ENCODE data around the gene HDLBP. TPM values are rescaled to one million over a fixed set of nuclear protein-coding genes. Genes with fewer than 3 reads are reported as not detected.

The HDLBP gene
- total RNA-seq, 2 experiments from 2014 or later: 170 to 176 TPM

DNA sequence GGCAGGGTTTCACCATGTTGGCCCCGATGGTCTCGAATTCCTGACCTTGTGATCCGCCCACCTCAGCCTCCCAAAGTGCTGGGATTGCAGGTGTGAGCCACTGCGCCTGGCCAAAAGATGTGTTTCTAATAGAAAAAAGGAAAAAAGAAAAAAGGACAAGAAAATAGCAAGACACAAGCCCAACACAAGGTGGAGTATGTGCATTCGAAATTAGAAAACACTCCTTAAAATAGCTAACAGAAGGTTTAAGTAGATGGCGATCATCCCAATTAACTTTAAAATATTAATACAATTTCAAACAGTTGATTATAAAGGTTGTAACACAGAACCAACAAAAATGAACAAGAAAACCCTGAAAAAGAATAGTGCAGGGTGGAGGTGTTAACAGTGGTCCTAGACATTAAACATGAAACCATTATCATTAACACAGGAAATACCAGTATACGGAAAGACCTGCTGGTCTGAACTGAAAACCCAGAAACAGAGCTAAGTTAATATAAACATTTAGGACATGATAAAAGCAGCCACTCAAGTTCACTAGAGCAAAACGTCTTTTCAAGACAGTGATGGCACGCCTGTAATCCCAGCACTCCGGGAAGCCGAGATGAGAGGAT, 57.9 kb downstream of the HDLBP start:
- Histone ChIP-seq H3K4me3 (ENCODE audit: low read depth, low read length, poor library complexity, severe bottlenecking) (no peak overlapping the region), H3K36me3 (ENCODE audit: insufficient read depth, low read length) (peaks cover 94% of the 10 kb centered on the region), H3K4me1 (ENCODE audit: insufficient read depth, low read length, poor library complexity, severe bottlenecking) (no peaks in the 10 kb centered on the region), H2AFZ (ENCODE audit: low read length) (no peak overlapping the region), H3K9me3 (ENCODE audit: low read length) (no peaks in the 10 kb centered on the region), H3K4me2 (ENCODE audit: low read length) (no peak overlapping the region), H3K79me2 (ENCODE audit: insufficient read depth, low read depth, low read length) (no peaks in the 10 kb centered on the region), H4K20me1 (ENCODE audit: insufficient read depth, low read length) (no peaks in the 10 kb centered on the region), H3K9me2 (ENCODE audit: insufficient read depth, low read length) (no peaks in the 10 kb centered on the region), H3K27ac (ENCODE audit: low read depth, low read length, poor library complexity, severe bottlenecking) (no peak overlapping the region)
- ChIA-PET CTCF (ENCODE audit: unreplicated experiment) (no interaction called here), POLR2A (interaction anchor here (0.6 kb wide), 1 partner anchor 187 kb away, joined by 5 read pairs; no protein-coding TSS in a partner anchor)
- no peak for DNase-seq (ENCODE audit: low spot score)
- intact Hi-C loops (cut with micrococcal nuclease; ENCODE audit: unreplicated experiment): no loop called here
- no peak for TF ChIP-seq EZH2phosphoT487 (IDR thresholded peaks at IDR 0.05; ENCODE audit: borderline replicate concordance, low read depth, low read length)
- TF ChIP-seq, protein P1, sequence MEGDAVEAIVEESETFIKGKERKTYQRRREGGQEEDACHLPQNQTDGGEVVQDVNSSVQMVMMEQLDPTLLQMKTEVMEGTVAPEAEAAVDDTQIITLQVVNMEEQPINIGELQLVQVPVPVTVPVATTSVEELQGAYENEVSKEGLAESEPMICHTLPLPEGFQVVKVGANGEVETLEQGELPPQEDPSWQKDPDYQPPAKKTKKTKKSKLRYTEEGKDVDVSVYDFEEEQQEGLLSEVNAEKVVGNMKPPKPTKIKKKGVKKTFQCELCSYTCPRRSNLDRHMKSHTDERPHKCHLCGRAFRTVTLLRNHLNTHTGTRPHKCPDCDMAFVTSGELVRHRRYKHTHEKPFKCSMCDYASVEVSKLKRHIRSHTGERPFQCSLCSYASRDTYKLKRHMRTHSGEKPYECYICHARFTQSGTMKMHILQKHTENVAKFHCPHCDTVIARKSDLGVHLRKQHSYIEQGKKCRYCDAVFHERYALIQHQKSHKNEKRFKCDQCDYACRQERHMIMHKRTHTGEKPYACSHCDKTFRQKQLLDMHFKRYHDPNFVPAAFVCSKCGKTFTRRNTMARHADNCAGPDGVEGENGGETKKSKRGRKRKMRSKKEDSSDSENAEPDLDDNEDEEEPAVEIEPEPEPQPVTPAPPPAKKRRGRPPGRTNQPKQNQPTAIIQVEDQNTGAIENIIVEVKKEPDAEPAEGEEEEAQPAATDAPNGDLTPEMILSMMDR (conservative IDR thresholded peaks at IDR 0.05; ENCODE audit: low read length): peak; percentile 52
- BruUV-seq (replicated peaks): no TSS peak

DNA sequence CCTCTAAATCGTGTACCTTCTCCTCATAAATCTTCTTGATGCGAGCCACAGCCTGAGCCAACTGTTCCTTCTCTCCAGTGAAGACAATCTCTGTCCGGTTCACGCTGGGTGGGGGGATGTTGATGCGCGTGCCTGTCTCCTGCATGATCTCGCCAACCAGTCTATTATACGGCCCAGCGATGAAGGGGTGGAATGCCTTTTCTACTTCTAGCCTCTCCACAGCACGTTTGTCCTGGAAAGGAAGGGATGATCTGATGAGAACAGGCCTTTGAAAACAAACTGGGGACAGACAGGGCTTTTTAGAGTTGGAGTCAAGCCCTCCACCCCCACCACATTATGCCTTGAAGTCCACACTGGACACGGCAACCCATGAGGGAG, 59.3 kb downstream of the HDLBP start:
- peaks cover 91% of the 10 kb centered on the region for H3K36me3 ChIP-seq (ENCODE audit: insufficient read depth, low read length)
- no peak overlapping the region for H3K4me3 ChIP-seq (ENCODE audit: low read depth, low read length, poor library complexity, severe bottlenecking)
- no peaks in the 10 kb centered on the region for H3K79me2 ChIP-seq (ENCODE audit: insufficient read depth, low read depth, low read length)
- no peak for DNase-seq (ENCODE audit: low spot score)
- no peak overlapping the region for H3K4me2 ChIP-seq (ENCODE audit: low read length)
- intact Hi-C loops (cut with micrococcal nuclease; ENCODE audit: unreplicated experiment): no loop called here
- no peak for TF ChIP-seq EZH2phosphoT487 (IDR thresholded peaks at IDR 0.05; ENCODE audit: borderline replicate concordance, low read depth, low read length)
- TF ChIP-seq, protein P1 (conservative IDR thresholded peaks at IDR 0.05; ENCODE audit: low read length): no peak
- H3K9me2 ChIP-seq (ENCODE audit: insufficient read depth, low read length): no peaks in the 10 kb centered on the region
- H3K27ac ChIP-seq (ENCODE audit: low read depth, low read length, poor library complexity, severe bottlenecking): no peak overlapping the region
- no peaks in the 10 kb centered on the region for H3K4me1 ChIP-seq (ENCODE audit: insufficient read depth, low read length, poor library complexity, severe bottlenecking)
- H3K9me3 ChIP-seq (ENCODE audit: low read length): no peaks in the 10 kb centered on the region
- ChIA-PET CTCF (ENCODE audit: unreplicated experiment) (no interaction called here), POLR2A (no interaction called here)
- no peak overlapping the region for H2AFZ ChIP-seq (ENCODE audit: low read length)
- H4K20me1 ChIP-seq (ENCODE audit: insufficient read depth, low read length): no peaks in the 10 kb centered on the region
- no TSS peak for BruUV-seq (replicated peaks)

DNA sequence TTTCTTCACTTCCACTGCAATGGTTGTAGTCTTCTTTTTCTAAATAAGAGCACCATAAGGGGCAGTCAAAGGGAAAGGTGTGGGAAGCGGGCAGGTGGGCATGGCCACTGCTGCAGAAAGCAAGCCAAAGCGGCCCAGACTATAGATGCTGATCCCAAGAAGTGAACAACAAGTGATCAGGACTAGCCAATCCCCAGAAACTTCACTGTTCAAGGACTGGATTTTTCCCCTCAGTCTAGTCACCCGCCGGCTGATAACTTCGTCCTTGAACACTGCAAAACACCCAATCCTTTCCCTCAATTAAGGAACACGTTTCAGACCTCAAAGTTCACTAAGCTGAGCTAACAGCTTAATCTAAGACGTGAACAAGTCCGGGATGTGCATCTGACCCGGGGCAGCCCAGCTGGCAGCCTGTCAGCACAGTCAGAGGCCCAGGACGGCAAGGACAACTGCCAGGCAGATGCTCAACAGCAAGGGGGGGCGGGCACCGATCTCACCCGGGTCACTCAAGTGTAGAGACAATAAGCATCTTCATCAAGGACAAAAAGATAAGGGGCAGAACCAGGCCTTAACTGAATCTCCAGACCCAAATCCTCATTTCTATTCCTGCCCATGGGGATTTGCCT, 59.8 kb downstream of the HDLBP start:
- no peaks in the 10 kb centered on the region for H3K9me3 ChIP-seq (ENCODE audit: low read length)
- H3K36me3 ChIP-seq (ENCODE audit: insufficient read depth, low read length): peaks cover 92% of the 10 kb centered on the region
- BruUV-seq (replicated peaks): no TSS peak
- H3K4me3 ChIP-seq (ENCODE audit: low read depth, low read length, poor library complexity, severe bottlenecking): no peak overlapping the region
- TF ChIP-seq, protein P1 (conservative IDR thresholded peaks at IDR 0.05; ENCODE audit: low read length): no peak
- TF ChIP-seq EZH2phosphoT487 (IDR thresholded peaks at IDR 0.05; ENCODE audit: borderline replicate concordance, low read depth, low read length): no peak
- intact Hi-C loops (cut with micrococcal nuclease; ENCODE audit: unreplicated experiment): no loop called here
- H3K4me2 ChIP-seq (ENCODE audit: low read length): no peak overlapping the region
- H2AFZ ChIP-seq (ENCODE audit: low read length): no peak overlapping the region
- no peaks in the 10 kb centered on the region for H4K20me1 ChIP-seq (ENCODE audit: insufficient read depth, low read length)
- no peaks in the 10 kb centered on the region for H3K79me2 ChIP-seq (ENCODE audit: insufficient read depth, low read depth, low read length)
- ChIA-PET POLR2A (no interaction called here), CTCF (ENCODE audit: unreplicated experiment) (no interaction called here)
- H3K4me1 ChIP-seq (ENCODE audit: insufficient read depth, low read length, poor library complexity, severe bottlenecking): no peaks in the 10 kb centered on the region
- H3K9me2 ChIP-seq (ENCODE audit: insufficient read depth, low read length): no peaks in the 10 kb centered on the region
- no peak for DNase-seq (ENCODE audit: low spot score)
- H3K27ac ChIP-seq (ENCODE audit: low read depth, low read length, poor library complexity, severe bottlenecking): no peak overlapping the region
